ENCODE measurements around the gene SUSD4. TPM values are rescaled to one million over a fixed set of nuclear protein-coding genes. Genes with fewer than 3 reads are reported as not detected.
A peak's percentile ranks its signal among the peaks of the same experiment; 100 is the strongest.

SUSD4 gene
- total and polyA plus RNA-seq, 8 donors, result 2.0 to 29.2 (median 25.0) TPM

DNA sequence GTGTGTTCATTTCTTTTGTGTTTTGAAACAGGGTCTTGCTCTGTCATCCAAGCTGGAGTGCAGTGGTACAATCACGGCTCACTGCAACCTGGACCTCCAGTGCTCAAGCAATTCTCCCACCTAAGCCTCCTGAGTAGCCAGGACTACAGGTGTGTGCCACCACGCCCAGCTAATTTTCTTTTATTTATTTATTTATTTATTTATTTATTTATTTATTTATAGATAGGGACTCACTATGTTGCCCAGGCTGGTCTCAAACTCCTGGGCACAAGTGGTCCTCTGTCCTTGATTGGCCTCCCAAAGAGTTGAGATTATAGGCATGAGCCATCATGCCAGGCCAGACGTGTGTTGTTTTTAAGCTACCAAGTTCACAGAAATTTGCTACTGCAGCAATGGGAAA, 177.2 kb downstream of the SUSD4 start:
- TF ChIP-seq, protein P1, sequence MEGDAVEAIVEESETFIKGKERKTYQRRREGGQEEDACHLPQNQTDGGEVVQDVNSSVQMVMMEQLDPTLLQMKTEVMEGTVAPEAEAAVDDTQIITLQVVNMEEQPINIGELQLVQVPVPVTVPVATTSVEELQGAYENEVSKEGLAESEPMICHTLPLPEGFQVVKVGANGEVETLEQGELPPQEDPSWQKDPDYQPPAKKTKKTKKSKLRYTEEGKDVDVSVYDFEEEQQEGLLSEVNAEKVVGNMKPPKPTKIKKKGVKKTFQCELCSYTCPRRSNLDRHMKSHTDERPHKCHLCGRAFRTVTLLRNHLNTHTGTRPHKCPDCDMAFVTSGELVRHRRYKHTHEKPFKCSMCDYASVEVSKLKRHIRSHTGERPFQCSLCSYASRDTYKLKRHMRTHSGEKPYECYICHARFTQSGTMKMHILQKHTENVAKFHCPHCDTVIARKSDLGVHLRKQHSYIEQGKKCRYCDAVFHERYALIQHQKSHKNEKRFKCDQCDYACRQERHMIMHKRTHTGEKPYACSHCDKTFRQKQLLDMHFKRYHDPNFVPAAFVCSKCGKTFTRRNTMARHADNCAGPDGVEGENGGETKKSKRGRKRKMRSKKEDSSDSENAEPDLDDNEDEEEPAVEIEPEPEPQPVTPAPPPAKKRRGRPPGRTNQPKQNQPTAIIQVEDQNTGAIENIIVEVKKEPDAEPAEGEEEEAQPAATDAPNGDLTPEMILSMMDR (IDR thresholded peaks at IDR 0.05), result no peak
- no peaks in the 10 kb centered on the region for H3K4me1 ChIP-seq
- no peak overlapping the region for H3K4me3 ChIP-seq
- intact Hi-C loops (cut with DNase I), result no loop called here
- no peaks in the 10 kb centered on the region for H3K36me3 ChIP-seq
- ATAC-seq (no peak), DNase-seq (no peak)
- H3K9me3 ChIP-seq, result no peaks in the 10 kb centered on the region
- no peak overlapping the region for H3K27ac ChIP-seq
- no peaks in the 10 kb centered on the region for H3K27me3 ChIP-seq

DNA sequence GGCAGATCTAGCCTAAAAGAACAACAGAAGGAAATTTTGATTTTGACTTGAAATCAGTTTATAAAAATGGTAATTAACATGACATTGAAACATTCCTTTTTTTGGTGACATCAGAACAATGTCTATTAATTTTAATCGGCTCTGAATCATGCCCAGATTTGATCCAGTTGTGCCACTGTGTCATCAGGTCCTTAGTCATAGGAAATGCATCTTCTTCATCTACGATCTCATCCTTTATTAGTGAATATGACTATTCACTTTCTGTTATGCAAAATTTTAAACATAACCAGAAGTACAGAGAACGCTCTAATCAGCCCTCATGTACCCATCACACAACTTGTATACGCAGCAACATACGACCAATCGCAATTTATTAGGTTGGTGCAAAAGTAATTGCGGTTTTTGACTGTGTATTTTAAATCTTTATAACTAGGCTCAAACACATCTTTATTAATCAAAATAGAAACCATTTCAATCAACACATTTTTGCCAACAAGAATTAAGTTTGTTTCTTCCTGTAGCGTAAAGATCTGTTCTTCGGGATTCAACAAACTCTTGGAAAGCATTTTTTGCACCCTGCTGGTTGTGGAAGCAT, 180.6 kb downstream of the SUSD4 start:
- peaks cover 12 to 33% of the 10 kb centered on the region in 2 donors for H3K4me1 ChIP-seq
- ATAC-seq, result no peak
- TF ChIP-seq, protein P1 (IDR thresholded peaks at IDR 0.05), result no peak
- H3K27me3 ChIP-seq, result no peaks in the 10 kb centered on the region
- no peaks in the 10 kb centered on the region for H3K36me3 ChIP-seq
- DNase-seq, result no peak
- no peak overlapping the region for H3K27ac ChIP-seq
- no peaks in the 10 kb centered on the region for H3K9me3 ChIP-seq
- no peak overlapping the region for H3K4me3 ChIP-seq
- intact Hi-C loops (cut with DNase I), result no loop called here

DNA sequence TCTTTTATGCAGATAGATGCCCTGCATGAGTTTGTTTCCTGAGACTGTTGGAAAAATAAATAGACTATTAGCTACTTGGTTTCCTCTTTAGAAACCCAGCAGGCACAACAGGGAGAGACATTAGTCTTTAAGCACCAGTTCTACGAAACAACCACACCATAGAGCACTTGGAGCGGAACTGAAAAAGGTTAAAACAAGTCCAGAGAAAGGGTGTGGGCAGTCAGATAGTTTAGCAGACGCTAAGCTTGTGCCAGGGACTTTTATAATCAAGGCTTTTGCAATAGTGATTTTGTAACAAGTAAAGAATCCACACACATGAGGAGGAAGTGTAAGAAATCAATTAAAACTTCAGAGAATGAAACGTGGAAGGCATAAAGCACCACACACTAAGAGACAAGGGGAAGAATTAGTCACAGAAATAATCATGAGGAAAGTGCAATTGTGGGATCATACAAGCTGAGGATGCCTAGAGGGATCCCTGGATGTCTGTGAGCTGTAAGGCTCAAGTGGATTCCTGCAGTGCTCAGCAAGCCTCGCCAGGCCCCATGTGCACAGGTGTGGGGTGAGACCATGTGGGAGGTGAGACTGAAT, 183.2 kb downstream of the SUSD4 start:
- peak; percentile 89 for ATAC-seq
- Histone ChIP-seq H3K27ac (peak overlapping the region; percentile 57 to 69), H3K4me1 (peaks cover 17 to 57% of the 10 kb centered on the region in 2 donors)

DNA sequence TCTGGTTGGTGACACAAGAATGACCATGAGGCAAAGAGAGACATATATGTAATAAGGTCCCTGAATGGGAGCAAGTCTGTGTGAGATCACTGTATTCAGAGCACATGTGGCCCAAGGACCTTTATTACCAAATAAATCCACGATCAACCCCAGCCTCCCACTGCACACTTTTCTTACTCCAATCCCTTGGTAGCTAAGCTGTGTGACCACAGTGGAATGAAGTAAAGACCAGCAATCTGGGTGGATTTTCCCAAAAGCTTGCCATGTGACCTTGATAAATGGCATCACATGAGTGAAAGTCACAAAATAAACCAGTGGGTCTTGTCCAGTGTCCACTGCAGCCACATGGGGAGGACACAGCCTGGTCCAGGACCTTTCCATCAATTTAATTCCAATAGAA, 184.2 kb downstream of the SUSD4 start:
- TF ChIP-seq, protein P1 (IDR thresholded peaks at IDR 0.05), result no peak
- Histone ChIP-seq H3K9me3 (no peaks in the 10 kb centered on the region), H3K36me3 (no peaks in the 10 kb centered on the region), H3K4me3 (no peak overlapping the region), H3K27ac (peak overlapping the region; percentile 57 to 69), H3K27me3 (no peaks in the 10 kb centered on the region), H3K4me1 (peaks cover 17 to 66% of the 10 kb centered on the region in 2 donors)
- intact Hi-C loops (cut with DNase I), result no loop called here
- no peak for DNase-seq
- ATAC-seq, result no peak

More for the DNA sequence above, 183.2 kb downstream of the SUSD4 start:
- peak in 2 of 4 donors; percentile 22 to 63 for DNase-seq
- H3K36me3 ChIP-seq, result no peaks in the 10 kb centered on the region
- no peaks in the 10 kb centered on the region for H3K27me3 ChIP-seq
- intact Hi-C loops (cut with DNase I), result no loop called here
- no peaks in the 10 kb centered on the region for H3K9me3 ChIP-seq
- no peak overlapping the region for H3K4me3 ChIP-seq
- TF ChIP-seq, protein P1 (IDR thresholded peaks at IDR 0.05), result no peak

DNA sequence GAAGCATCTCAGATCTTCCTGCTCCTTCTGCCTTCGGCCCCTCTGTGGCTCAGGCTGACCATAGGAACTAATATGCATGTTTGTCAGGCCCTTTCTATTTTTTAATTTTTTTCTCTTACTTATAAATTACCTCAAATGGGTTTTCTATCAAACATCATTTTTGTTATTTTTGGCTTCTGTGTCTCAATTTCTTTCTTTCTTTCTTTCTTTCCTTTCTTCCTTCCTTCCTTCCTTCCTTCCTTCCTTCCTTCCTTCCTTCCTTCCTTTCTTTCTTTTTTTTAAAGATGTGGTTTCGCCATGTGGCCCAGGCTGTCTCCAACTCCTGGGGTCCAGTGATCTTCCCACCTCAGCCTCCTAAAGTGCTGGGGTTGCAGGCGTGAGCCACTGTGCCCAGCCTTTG, 184.7 kb downstream of the SUSD4 start:
- intact Hi-C loops (cut with DNase I), result no loop called here
- TF ChIP-seq, protein P1 (IDR thresholded peaks at IDR 0.05), result no peak
- no peak for ATAC-seq

More for the DNA sequence above, 184.7 kb downstream of the SUSD4 start:
- peaks cover 17 to 66% of the 10 kb centered on the region in 2 donors for H3K4me1 ChIP-seq
- no peak overlapping the region for H3K27ac ChIP-seq
- no peaks in the 10 kb centered on the region for H3K27me3 ChIP-seq
- no peak for DNase-seq
- H3K36me3 ChIP-seq, result no peaks in the 10 kb centered on the region
- H3K9me3 ChIP-seq, result no peaks in the 10 kb centered on the region
- no peak overlapping the region for H3K4me3 ChIP-seq

Measured in left lung (tissue), 10 donors.